Spinal cord (tissue), 10 donors: ENCODE measurements around the gene PRRC2A. TPM values are rescaled to one million over a fixed set of nuclear protein-coding genes. Genes with fewer than 3 reads are reported as not detected.
A peak's percentile ranks its signal among the peaks of the same experiment; 100 is the strongest.

Experiments
- DNase-seq, 6 donors: peaks; one replicate each; pipeline versions ENCODE4 v3.0.0 to v3.0.0-alpha.2; 2013 to 2015; ENCODE audit warnings: low spot score in 6 of 6, low read depth in 4 of 6
- H3K27ac ChIP-seq: one replicate; pipeline ENCODE4 v1.5.1; 2013; ENCODE audit warnings: low read depth, low read length, control low read depth
- H3K27me3 ChIP-seq: one replicate; pipeline ENCODE4 v1.6.1; 2013; ENCODE audit warnings: low read length; ENCODE audit not compliant: control insufficient read depth, insufficient read depth
- H3K36me3 ChIP-seq: one replicate; pipeline ENCODE4 v1.6.1; 2013; ENCODE audit warnings: low read length; ENCODE audit not compliant: control insufficient read depth, insufficient read depth
- H3K4me1 ChIP-seq: one replicate; pipeline ENCODE4 v1.6.1; 2013; ENCODE audit warnings: low read length; ENCODE audit not compliant: control insufficient read depth, insufficient read depth
- H3K4me3 ChIP-seq: one replicate; pipeline ENCODE4 v1.5.1; 2013; ENCODE audit warnings: low read depth, low read length, control low read depth
- H3K9me3 ChIP-seq: one replicate; pipeline ENCODE4 v1.6.1; 2013; ENCODE audit warnings: low read length; ENCODE audit not compliant: control insufficient read depth, insufficient read depth
- WGBS: methylation state at CpG from one replicate; pipeline ENCODE4 v1.1.5; 2013; ENCODE audit warnings: missing lambda C conversion rate; ENCODE audit not compliant: insufficient coverage; 5-methylcytosine and 5-hydroxymethylcytosine counted together
- polyA plus RNA-seq, 2 donors: library from polyadenylated mRNA; unstranded; fragments of 120-200 nt; gene quantifications; one replicate each; pipeline ENCODE4 v1.2.1, GENCODE V29; 2013; ENCODE audit not compliant: insufficient read length in 2 of 2
- total RNA-seq, 2 donors: library from RNA; depleted of rRNA in 1 of 2; stranded (reverse); fragments of 120-200 nt in 1 of 2; fragments of >200 nt in 1 of 2; gene quantifications; one replicate each; pipeline versions ENCODE4 v1.2.3 to v1.2.4, GENCODE V29; 2013 to 2014
- donor health status: healthy.

PRRC2A gene
- total and polyA plus RNA-seq, 4 donors, result 48.7 to 250 (median 160) TPM

GRCh38 chr6:31577579-31577966, 42.9 kb upstream of the PRRC2A start:
- Histone ChIP-seq H3K27me3 (peaks cover 2% of the 10 kb centered on the region), H3K9me3 (no peaks in the 10 kb centered on the region), H3K4me1 (peaks cover 22% of the 10 kb centered on the region), H3K36me3 (no peaks in the 10 kb centered on the region), H3K4me3 (no peak overlapping the region), H3K27ac (no peak overlapping the region)
- 92% methylated on average over 2 of the region's 3 CpGs for WGBS
- DNase-seq, result no peak

- DNase-seq, result no peak
- 81% methylated on average over 9 of the region's 12 CpGs for WGBS
- Histone ChIP-seq H3K9me3 (no peaks in the 10 kb centered on the region), H3K4me1 (peaks cover 22% of the 10 kb centered on the region), H3K27me3 (peaks cover 2% of the 10 kb centered on the region), H3K36me3 (no peaks in the 10 kb centered on the region), H3K27ac (no peak overlapping the region), H3K4me3 (no peak overlapping the region)
Measured at GRCh38 chr6:31578184-31579118, 42.1 kb upstream of the PRRC2A start.

- peaks cover 22% of the 10 kb centered on the region for H3K4me1 ChIP-seq
- H3K27me3 ChIP-seq, result peaks cover 2% of the 10 kb centered on the region
- H3K9me3 ChIP-seq, result no peaks in the 10 kb centered on the region
- H3K4me3 ChIP-seq, result no peak overlapping the region
- DNase-seq, result no peak
- H3K36me3 ChIP-seq, result no peaks in the 10 kb centered on the region
- WGBS, result 90% methylated on average over 2 of the region's 3 CpGs
- H3K27ac ChIP-seq, result no peak overlapping the region
Measured at GRCh38 chr6:31579119-31579505, 41.4 kb upstream of the PRRC2A start.

GRCh38 chr6:31579546-31580437, 40.7 kb upstream of the PRRC2A start:
- 86% methylated on average over 2 of the region's 8 CpGs for WGBS
- Histone ChIP-seq H3K4me1 (peaks cover 22% of the 10 kb centered on the region), H3K4me3 (no peak overlapping the region), H3K9me3 (no peaks in the 10 kb centered on the region), H3K36me3 (no peaks in the 10 kb centered on the region), H3K27me3 (peaks cover 2% of the 10 kb centered on the region), H3K27ac (no peak overlapping the region)
- DNase-seq, result no peak

GRCh38 chr6:31580438-31580740, 40.1 kb upstream of the PRRC2A start:
- H3K36me3 ChIP-seq, result no peaks in the 10 kb centered on the region
- H3K27ac ChIP-seq, result peak overlapping the region; percentile 85
- peaks cover 22% of the 10 kb centered on the region for H3K4me1 ChIP-seq
- H3K27me3 ChIP-seq, result peaks cover 2% of the 10 kb centered on the region
- H3K9me3 ChIP-seq, result no peaks in the 10 kb centered on the region
- no peak for DNase-seq
- WGBS, result 38% methylated on average over 11 of the region's 11 CpGs
- peak overlapping the region; percentile 88 for H3K4me3 ChIP-seq

- Histone ChIP-seq H3K4me1 (peaks cover 22% of the 10 kb centered on the region), H3K4me3 (peak overlapping the region; percentile 88), H3K27me3 (peaks cover 2% of the 10 kb centered on the region), H3K36me3 (no peaks in the 10 kb centered on the region), H3K9me3 (no peaks in the 10 kb centered on the region), H3K27ac (peak overlapping the region; percentile 85)
- DNase-seq, result peak; percentile 38 to 94 (median 64)
- WGBS, result under 1% methylated on average over 59 of the region's 62 CpGs
Measured at GRCh38 chr6:31580807-31581433, 39.6 kb upstream of the PRRC2A start.

GRCh38 chr6:31581434-31582229, 38.9 kb upstream of the PRRC2A start:
- no peaks in the 10 kb centered on the region for H3K9me3 ChIP-seq
- peak overlapping the region; percentile 88 for H3K4me3 ChIP-seq
- peaks cover 2% of the 10 kb centered on the region for H3K27me3 ChIP-seq
- H3K4me1 ChIP-seq, result peaks cover 23% of the 10 kb centered on the region
- no peak for DNase-seq
- 23% methylated on average over 12 of the region's 21 CpGs for WGBS
- peak overlapping the region; percentile 85 for H3K27ac ChIP-seq
- H3K36me3 ChIP-seq, result no peaks in the 10 kb centered on the region

- WGBS, result 88% methylated on average over 2 of the region's 3 CpGs
- peak within 1 kb of the TSS; percentile 85 for H3K27ac ChIP-seq
- H3K4me3 ChIP-seq, result peak within 1 kb of the TSS; percentile 88
- no peaks in the 10 kb centered on the region for H3K9me3 ChIP-seq
- DNase-seq, result no peak
- peaks cover 2% of the 10 kb centered on the region for H3K27me3 ChIP-seq
- H3K4me1 ChIP-seq, result peaks cover 29% of the 10 kb centered on the region
- H3K36me3 ChIP-seq, result no peaks in the 10 kb centered on the region
Measured at GRCh38 chr6:31582230-31582643, 38.3 kb upstream of the PRRC2A start, which contains the start of gene LTB. Gene LTB (minus strand): TSS chr6:31582424. CDS start chr6:31582417, 7 bp downstream.

GRCh38 chr6:31585491-31585890, 35.0 kb upstream of the PRRC2A start:
- Histone ChIP-seq H3K9me3 (no peaks in the 10 kb centered on the region), H3K4me3 (no peak overlapping the region), H3K4me1 (peaks cover 40% of the 10 kb centered on the region), H3K27ac (no peak overlapping the region), H3K27me3 (peaks cover 2% of the 10 kb centered on the region), H3K36me3 (no peaks in the 10 kb centered on the region)
- no peak for DNase-seq
- 55% methylated on average over 2 of the region's 2 CpGs for WGBS
